K562 (cell line): ENCODE data around the gene OR2S2. TPM values are rescaled to one million over a fixed set of nuclear protein-coding genes. Genes with fewer than 3 reads are reported as not detected.

Experiments
- ATAC-seq: fragments of 200-7000 bp; cut with Tn5 transposase; 3 replicates; pipeline ENCODE4 v1.9.1; 2020; ENCODE audit warnings: moderate library complexity
- BruUV-seq: library from RNA; stranded (reverse); fragments of 400-500 nt; replicated peaks from 2 replicates; lab custom pipeline; 2021; lab: Mats Ljungman, UMichigan
- CTCF ChIA-PET: fragments of 300-600 bp; formaldehyde crosslinking; extraction: SDS; loops from one replicate; lab custom pipeline; 2021; ENCODE audit warnings: low intra/inter-chr PET ratio; lab: Yijun Ruan, JAX
- POLR2A ChIA-PET: fragments of 300-600, 350-650 bp; sonication (Branson Sonifier 250); formaldehyde crosslinking; extraction: SDS; loops from one replicate; lab custom pipeline; 2021; ENCODE audit warnings: antibody characterized with exemption, inconsistent platforms; lab: Yijun Ruan, JAX
- DNase-seq, 4 experiments: peaks; one replicate each; pipeline versions ENCODE4 v3.0.0 to v3.0.0-alpha.2; 2011 to 2018; ENCODE audit warnings: low spot score in 3 of 4, mixed read lengths in 3 of 4; ENCODE audit errors: extremely low read depth in 1 of 4
- FAIRE-seq: peaks from 2 replicates; lab custom pipeline; 2011; peaks lifted over from hg19 to GRCh38; lab: Jason Lieb, UNC
- H2AFZ ChIP-seq: 2 replicates; pipeline ENCODE4 v1.6.0; 2011; ENCODE audit warnings: low read depth, low read length, control low read depth, inconsistent platforms
- H3K27ac ChIP-seq: fragments of 200-600 bp; 3 replicates; pipeline ENCODE4 v1.8.0; 2011; ENCODE audit warnings: low read depth, mild to moderate bottlenecking, control low read depth, inconsistent platforms, low read length, moderate library complexity, mixed read lengths; ENCODE audit errors: extremely low read depth
- H3K27me3 ChIP-seq, 2 experiments: fragments of 300-600 bp in 1 of 2; 2 replicates in 1 of 2; 3 replicates in 1 of 2; pipeline versions ENCODE4 v1.6.0 to v1.8.0; 2011; ENCODE audit warnings: inconsistent platforms in 2 of 2, low read length in 2 of 2, mild to moderate bottlenecking in 1 of 2, mixed read lengths in 1 of 2, moderate library complexity in 1 of 2; ENCODE audit not compliant: control insufficient read depth in 2 of 2, insufficient read depth in 2 of 2
- H3K36me3 ChIP-seq: fragments of 300-600 bp; 3 replicates; pipeline ENCODE4 v1.8.0; 2011; ENCODE audit warnings: mild to moderate bottlenecking, low read length, inconsistent platforms; ENCODE audit not compliant: control insufficient read depth, insufficient read depth
- H3K4me1 ChIP-seq, 2 experiments: fragments of 200-600 bp in 1 of 2; replicated peaks in 1 of 2; 2 replicates in 1 of 2; 3 replicates in 1 of 2; pipeline versions ENCODE4 v1.5.1 to v1.8.0; 2011; ENCODE audit warnings: inconsistent platforms in 2 of 2, low read length in 2 of 2, mild to moderate bottlenecking in 1 of 2, mixed read lengths in 1 of 2, moderate library complexity in 1 of 2; ENCODE audit not compliant: control insufficient read depth in 2 of 2, insufficient read depth in 2 of 2
- H3K4me2 ChIP-seq: 2 replicates; pipeline ENCODE4 v1.6.1; 2011; ENCODE audit warnings: low read length, control low read depth, inconsistent platforms, mixed read lengths; ENCODE audit not compliant: insufficient read depth
- H3K4me3 ChIP-seq: fragments of 200-600 bp; sonication (generic), shearing (Covaris generic); 2 replicates; pipeline ENCODE4 v1.5.1; 2016; ENCODE audit warnings: control low read depth, inconsistent platforms
- H3K79me2 ChIP-seq: fragments of 200-600 bp; 3 replicates; pipeline ENCODE4 v1.8.0; 2011; ENCODE audit warnings: low read length, inconsistent platforms; ENCODE audit not compliant: control insufficient read depth, insufficient read depth
- H3K9ac ChIP-seq, 2 experiments: 2 replicates each; pipeline versions ENCODE4 v1.6.0 to v1.6.1; 2011; ENCODE audit warnings: low read depth in 2 of 2, low read length in 2 of 2, control low read depth in 1 of 2, inconsistent platforms in 1 of 2, mild to moderate bottlenecking in 1 of 2, mixed read lengths in 1 of 2; ENCODE audit not compliant: insufficient read depth in 1 of 2
- H3K9me1 ChIP-seq: one replicate; pipeline ENCODE4 v1.6.0; 2011; ENCODE audit warnings: inconsistent platforms, mild to moderate bottlenecking, low read length, moderate library complexity; ENCODE audit not compliant: control insufficient read depth, insufficient read depth
- H3K9me3 ChIP-seq: replicated peaks from 2 replicates; pipeline ENCODE4 v1.5.1; 2011; ENCODE audit warnings: low read depth, low read length, inconsistent platforms; ENCODE audit not compliant: control insufficient read depth, insufficient read depth
- H4K20me1 ChIP-seq: replicated peaks from 2 replicates; pipeline ENCODE4 v1.6.1; 2011; ENCODE audit warnings: low read length, inconsistent platforms, mixed read lengths; ENCODE audit not compliant: control insufficient read depth, insufficient read depth
- CBX3 ChIP-seq, 2 experiments: IDR thresholded peaks; 1 replicate in 1 of 2; 2 replicates in 1 of 2; pipeline ENCODE4 v1.6.1; 2012; ENCODE audit warnings: inconsistent platforms in 2 of 2, low read length in 2 of 2, borderline replicate concordance in 1 of 2, control low read depth in 1 of 2
- CREB3L1 ChIP-seq: fragments of 450-650 bp; IDR thresholded peaks from 2 replicates; pipeline ENCODE4 v1.6.1; 2014; ENCODE audit warnings: low read depth, mild to moderate bottlenecking, moderate library complexity, borderline replicate concordance
- FOXO4 ChIP-seq: fragments of 450-650 bp; formaldehyde crosslinking; IDR thresholded peaks from 2 replicates; pipeline ENCODE4 v1.4.0; 2020; ENCODE audit warnings: mild to moderate bottlenecking, moderate library complexity
- NBN ChIP-seq: fragments of 450-650 bp; IDR thresholded peaks from 2 replicates; pipeline ENCODE4 v1.6.1; 2016; ENCODE audit warnings: low read depth, mild to moderate bottlenecking
- NCOA2 ChIP-seq, 2 experiments: fragments of 450-650 bp; IDR thresholded peaks; 2 replicates each; pipeline ENCODE4 v1.6.1; 2018; ENCODE audit warnings: mild to moderate bottlenecking in 2 of 2, moderate library complexity in 1 of 2; ENCODE audit not compliant: partially characterized antibody in 2 of 2
- POLR3A ChIP-seq: IDR thresholded peaks from 2 replicates; pipeline ENCODE4 v1.6.1; 2011; ENCODE audit warnings: borderline replicate concordance, mild to moderate bottlenecking, moderate library complexity; ENCODE audit not compliant: insufficient read length, insufficient read depth; ENCODE audit errors: extremely low read depth
- STAT5B ChIP-seq: fragments of 250-450 bp; sonication (Bioruptor Pico); IDR thresholded peaks from 2 replicates; pipeline ENCODE4 v1.8.0; 2021; ENCODE audit warnings: mild to moderate bottlenecking, inconsistent platforms
- ZNF24 ChIP-seq: fragments of 450-650 bp; IDR thresholded peaks from 2 replicates; pipeline ENCODE4 v1.6.1; 2016
- ZSCAN32 ChIP-seq: fragments of 450-650 bp; formaldehyde crosslinking; IDR thresholded peaks from 2 replicates; pipeline ENCODE4 v1.4.0; 2020; ENCODE audit warnings: mild to moderate bottlenecking, moderate library complexity
- WGBS: fragments of 100-300 bp; shearing (Covaris generic); methylation state at CpG from one replicate; pipeline ENCODE4 v1.1.6; 2016; ENCODE audit warnings: low coverage, mixed read lengths; ENCODE audit not compliant: insufficient coverage; ENCODE audit errors: missing lambda C conversion rate; 5-methylcytosine and 5-hydroxymethylcytosine counted together
- in situ Hi-C: fragments of 300-500 bp; cut with MboI; formaldehyde crosslinking; loops from 4 replicates; pipeline ENCODE4 v1.15.0; 2018; ENCODE audit warnings: inconsistent platforms, mixed read lengths
- intact Hi-C: fragments of 100-400 bp; cut with micrococcal nuclease; formaldehyde crosslinking; loops from 2 replicates; pipeline ENCODE4 v1.14.2; 2022
- polyA plus RNA-seq, 8 experiments: library from polyadenylated mRNA; depleted of rRNA in 4 of 8; stranded (reverse) in 5 of 8; unstranded in 3 of 8; fragments of >200 nt; fragmentation: Nextera tagmentation in 2 of 8; fragmentation: Illumina TruSeq in 1 of 8; extraction: Ambion mirVana in 2 of 8; extraction: Trizol in 1 of 8; gene quantifications; 2 replicates each; pipeline versions ENCODE4 v1.2.1 to v1.2.3, GENCODE V29; 2011 to 2014; ENCODE audit warnings: inconsistent platforms in 1 of 8, missing spikeins in 1 of 8
- total RNA-seq, 7 experiments: library from RNA; depleted of rRNA in 6 of 7; stranded (reverse); fragments of >200 nt in 6 of 7; fragmentation: Illumina TruSeq in 2 of 7; extraction: Trizol in 2 of 7; gene quantifications; 2 replicates each; pipeline versions ENCODE4 v1.2.1 to v1.2.3, GENCODE V29; 2011 to 2021; ENCODE audit warnings: low replicate concordance in 1 of 7

Gene OR2S2
- total and polyA plus RNA-seq, 9 of the 15 experiments (the other 6 are each of a cell fraction or from before 2014, with no cell fraction given), result not detected

- peak; percentile 34; the same call in 1 of the 2 replicates for TF ChIP-seq ZNF24
- TF ChIP-seq NCOA2 (IDR thresholded peaks at IDR 0.05; ENCODE audit: partially characterized antibody in 2 of 2), result no peak
- ATAC-seq, result no peak
- Histone ChIP-seq H3K4me2 (no peak overlapping the region), H3K36me3 (no peaks in the 10 kb centered on the region), H3K4me1 (peaks cover 41 to 48% of the 10 kb centered on the region in 2 experiments; a peak in 4 of 5 replicates), H3K4me3 (no peak overlapping the region), H3K27ac (no peak overlapping the region; the same call in 2 of the 3 replicates), H2AFZ (no peak overlapping the region), H3K9me3 (no peaks in the 10 kb centered on the region), H3K79me2 (no peaks in the 10 kb centered on the region), H3K27me3 (no peaks in the 10 kb centered on the region), H4K20me1 (no peaks in the 10 kb centered on the region), H3K9me1 (no peaks in the 10 kb centered on the region), H3K9ac (peak overlapping the region in 1 of 2 experiments; percentile 55; a peak in 2 of 4 replicates)
- intact Hi-C loops, result no loop called here
- CTCF ChIA-PET, result interaction anchor here (0.6 kb wide), 1 partner anchor 346 kb away, joined by 3 read pairs; no protein-coding TSS in a partner anchor
- POLR2A ChIA-PET, result interaction anchor here (3.3 kb wide), 1 partner anchor 12 kb away, joined by 20 read pairs; no protein-coding TSS in a partner anchor
- no peak for FAIRE-seq
- BruUV-seq, result no TSS peak
- 62% methylated on average over 3 of the region's 10 CpGs for WGBS
- in situ Hi-C loops, result no loop called here
- DNase-seq, result no peak
Measured at GRCh38 chr9:35912791-35913400, 45.1 kb downstream of the OR2S2 start.

- peak overlapping the region in 1 of 2 experiments; percentile 43; a peak in 1 of 4 replicates for H3K9ac ChIP-seq
- H3K9me3 ChIP-seq, result no peaks in the 10 kb centered on the region
- no peaks in the 10 kb centered on the region for H3K79me2 ChIP-seq
- FAIRE-seq, result no peak
- DNase-seq, result no peak
- no peak for ATAC-seq
- H4K20me1 ChIP-seq, result no peaks in the 10 kb centered on the region
- ChIA-PET CTCF (interaction anchor here (1.4 kb wide), 1 partner anchor 34 kb away, joined by 5 read pairs; no protein-coding TSS in a partner anchor), POLR2A (interaction anchor here (0.6 to 1.3 kb wide), 3 partner anchors 8 to 152 kb away, joined by 3 to 4 read pairs (median 3); no protein-coding TSS in a partner anchor)
- H3K4me2 ChIP-seq, result no peak overlapping the region
- intact Hi-C loops, result no loop called here
- H3K4me3 ChIP-seq, result no peak overlapping the region
- no peaks in the 10 kb centered on the region for H3K27me3 ChIP-seq
- WGBS, result 87% methylated on average over 5 of the region's 10 CpGs
- H2AFZ ChIP-seq, result peak overlapping the region; percentile 46; the same call in 1 of the 2 replicates
- in situ Hi-C loops, result no loop called here
- no peaks in the 10 kb centered on the region for H3K36me3 ChIP-seq
- no peaks in the 10 kb centered on the region for H3K9me1 ChIP-seq
- H3K27ac ChIP-seq, result no peak overlapping the region; the same call in 2 of the 3 replicates
- TF ChIP-seq POLR3A (no peak), NBN (no peak), CBX3 (IDR thresholded peaks at IDR 0.05; ENCODE audit: borderline replicate concordance in 1 of 2, low read length in 2 of 2) (no peak), FOXO4 (CRISPR knock-in tag) (no peak), STAT5B (CRISPR knock-in tag) (no peak), ZSCAN32 (CRISPR knock-in tag) (no peak), CREB3L1 (no peak)
- no TSS peak for BruUV-seq
- peaks cover 30 to 47% of the 10 kb centered on the region in 2 experiments; a peak in 4 of 5 replicates for H3K4me1 ChIP-seq
Measured at GRCh38 chr9:35911690-35912089, 46.3 kb downstream of the OR2S2 start.
